ENCODE data around the gene SMC3. TPM values are rescaled to one million over a fixed set of nuclear protein-coding genes. Genes with fewer than 3 reads are reported as not detected.

SMC3 gene
- polyA plus RNA-seq, 1 of the 3 experiments (the other 2 are of a cell fraction), result 10.1 TPM

- WGBS (ENCODE audit: low lambda C conversion rate), result 93% methylated on average over 14 of the region's 14 CpGs
- ChIA-PET POLR2A (no interaction called here), CTCF (interaction anchor here (1.0 to 2.7 kb wide), 5 partner anchors 12 to 104 kb away, joined by 3 to 16 read pairs (median 5); no protein-coding TSS in a partner anchor)
- H3K27me3 ChIP-seq (ENCODE audit: insufficient read depth), result no peaks in the 10 kb centered on the region
- no peak for DNase-seq
- no peak overlapping the region for H3K4me3 ChIP-seq (ENCODE audit: low read depth in 2 of 2, low read length in 1 of 2)
- no peaks in the 10 kb centered on the region for H3K36me3 ChIP-seq (replicated peaks in 1 of 2; ENCODE audit: control insufficient read depth in 1 of 2, insufficient read depth in 2 of 2, low read length in 1 of 2)
- no peak overlapping the region for H3K9ac ChIP-seq
- H4K20me1 ChIP-seq (ENCODE audit: insufficient read depth), result no peaks in the 10 kb centered on the region
- no peaks in the 10 kb centered on the region for H3K9me3 ChIP-seq
- no peak overlapping the region for H2AFZ ChIP-seq (ENCODE audit: low read depth)
- no peak overlapping the region for H3K4me2 ChIP-seq
- H3K4me1 ChIP-seq (ENCODE audit: control insufficient read depth in 1 of 2, insufficient read depth in 2 of 2, low read depth in 1 of 2, low read length in 1 of 2), result peaks cover under 1 to 31% of the 10 kb centered on the region in 2 experiments; a peak in 3 of 4 replicates
- no peaks in the 10 kb centered on the region for H3K9me2 ChIP-seq
- TF ChIP-seq FOXM1 (IDR thresholded peaks at IDR 0.05; ENCODE audit: low read depth) (no peak), USF1 (IDR thresholded peaks at IDR 0.05; ENCODE audit: borderline replicate concordance, low read depth) (no peak), ELF1 (IDR thresholded peaks at IDR 0.05) (no peak), NRF1 (IDR thresholded peaks at IDR 0.05; ENCODE audit: low read depth, low read length) (no peak), GATA2 (CRISPR knock-in tag; IDR thresholded peaks at IDR 0.05) (no peak), YY1 (IDR thresholded peaks at IDR 0.05; ENCODE audit: low read depth) (no peak), EP300 (IDR thresholded peaks at IDR 0.05; ENCODE audit: borderline replicate concordance in 1 of 2, low read depth in 1 of 2, low read length in 1 of 2) (no peak), TEAD4 (IDR thresholded peaks at IDR 0.05; ENCODE audit: borderline replicate concordance, insufficient read depth) (no peak), EZH2phosphoT487 (IDR thresholded peaks at IDR 0.05; ENCODE audit: borderline replicate concordance, low read depth) (no peak), GABPA (IDR thresholded peaks at IDR 0.05; ENCODE audit: low read depth) (no peak), JUND (IDR thresholded peaks at IDR 0.05) (no peak), MXI1 (IDR thresholded peaks at IDR 0.05; ENCODE audit: low read depth, low read length) (no peak), RFX5 (IDR thresholded peaks at IDR 0.05; ENCODE audit: low read length) (no peak), RAD21 (IDR thresholded peaks at IDR 0.05; ENCODE audit: low read length) (no peak), FOXJ3 (CRISPR knock-in tag; IDR thresholded peaks at IDR 0.05) (no peak), MAX (IDR thresholded peaks at IDR 0.05; ENCODE audit: low read depth) (no peak), RXRA (IDR thresholded peaks at IDR 0.05; ENCODE audit: borderline replicate concordance, low read depth) (no peak), POLR2AphosphoS5 (IDR thresholded peaks at IDR 0.05; ENCODE audit: low read depth, low read length) (no peak)
- TF ChIP-seq, protein P1, sequence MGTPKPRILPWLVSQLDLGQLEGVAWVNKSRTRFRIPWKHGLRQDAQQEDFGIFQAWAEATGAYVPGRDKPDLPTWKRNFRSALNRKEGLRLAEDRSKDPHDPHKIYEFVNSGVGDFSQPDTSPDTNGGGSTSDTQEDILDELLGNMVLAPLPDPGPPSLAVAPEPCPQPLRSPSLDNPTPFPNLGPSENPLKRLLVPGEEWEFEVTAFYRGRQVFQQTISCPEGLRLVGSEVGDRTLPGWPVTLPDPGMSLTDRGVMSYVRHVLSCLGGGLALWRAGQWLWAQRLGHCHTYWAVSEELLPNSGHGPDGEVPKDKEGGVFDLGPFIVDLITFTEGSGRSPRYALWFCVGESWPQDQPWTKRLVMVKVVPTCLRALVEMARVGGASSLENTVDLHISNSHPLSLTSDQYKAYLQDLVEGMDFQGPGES (IDR thresholded peaks at IDR 0.05; ENCODE audit: low read depth, low read length), result no peak
- H3K27ac ChIP-seq (ENCODE audit: low read depth in 2 of 2, low read length in 1 of 2), result no peak overlapping the region
- no peaks in the 10 kb centered on the region for H3K79me2 ChIP-seq (ENCODE audit: insufficient read depth)
- H3F3A ChIP-seq (replicated peaks; ENCODE audit: insufficient read depth), result peaks cover 9% of the 10 kb centered on the region
Observed at GRCh38 chr10:110642204-110643034, 74.9 kb downstream of the SMC3 start.

Measured in SK-N-SH (cell line).